ENCODE data around the gene CCNL1.

CCNL1 gene

DNA sequence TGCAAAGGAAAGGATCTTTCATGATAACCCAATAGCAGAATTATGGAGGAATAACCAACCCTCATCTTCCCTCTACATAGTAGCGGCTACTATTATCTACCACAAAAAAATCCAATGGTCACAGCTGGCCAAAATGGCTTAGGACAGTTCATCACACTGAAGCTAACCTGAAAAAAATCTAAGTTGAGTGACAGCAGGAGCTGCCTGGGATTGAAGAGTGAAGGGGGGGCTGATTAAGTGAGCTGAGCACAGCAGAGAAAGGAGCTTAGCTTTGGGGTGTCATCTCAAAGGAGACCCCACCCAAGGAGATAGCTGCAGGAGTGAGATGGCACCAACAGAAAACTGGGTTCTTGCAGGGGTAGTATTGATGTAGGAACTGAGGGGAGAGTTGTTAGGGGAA lies 33.6 kb downstream of the CCNL1 start:
- DNase-seq (ENCODE audit: low read depth in 2 of 2, low spot score in 1 of 2) = no peak

DNA sequence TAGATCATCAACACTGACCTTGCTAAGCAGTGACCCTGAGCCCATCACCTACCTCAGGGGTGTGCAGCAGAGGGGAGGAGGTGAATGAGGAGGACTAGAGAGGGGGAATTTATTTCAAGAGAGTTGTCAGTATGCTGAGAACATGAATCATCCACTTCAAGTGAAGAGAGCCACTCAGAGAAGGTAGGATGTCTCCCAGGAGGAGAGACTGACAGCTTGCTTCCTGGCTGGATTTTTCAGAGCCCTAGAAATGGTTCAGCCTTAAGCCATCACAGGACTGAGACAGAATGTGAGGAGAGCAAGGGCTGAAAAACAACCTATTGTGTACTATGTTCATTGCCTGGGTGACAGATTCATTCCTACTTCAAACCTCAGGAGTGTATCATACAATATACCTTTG lies 34.8 kb downstream of the CCNL1 start:
- no peak for DNase-seq (ENCODE audit: low read depth in 2 of 2, low spot score in 1 of 2)

DNA sequence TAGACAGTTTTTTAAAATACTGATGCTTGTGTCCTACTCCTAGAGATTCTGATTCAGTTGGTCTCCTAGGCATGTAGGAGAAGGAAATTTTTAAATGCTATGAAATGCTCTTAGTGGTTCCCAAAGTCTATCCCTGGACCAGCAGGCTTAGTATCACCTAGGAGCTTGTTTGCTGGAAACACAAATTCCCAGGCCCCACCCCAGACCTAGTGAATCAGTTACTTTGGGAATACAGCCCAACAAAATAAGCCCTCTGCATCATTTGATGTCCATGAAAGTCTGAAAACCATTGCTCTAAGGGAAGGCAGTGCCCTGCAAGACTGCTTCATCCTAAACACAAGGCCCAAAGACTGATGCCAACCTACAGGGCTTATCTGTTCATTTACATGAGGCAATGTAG lies 36.3 kb downstream of the CCNL1 start:
- DNase-seq (ENCODE audit: low read depth in 2 of 2, low spot score in 1 of 2) = no peak

DNA sequence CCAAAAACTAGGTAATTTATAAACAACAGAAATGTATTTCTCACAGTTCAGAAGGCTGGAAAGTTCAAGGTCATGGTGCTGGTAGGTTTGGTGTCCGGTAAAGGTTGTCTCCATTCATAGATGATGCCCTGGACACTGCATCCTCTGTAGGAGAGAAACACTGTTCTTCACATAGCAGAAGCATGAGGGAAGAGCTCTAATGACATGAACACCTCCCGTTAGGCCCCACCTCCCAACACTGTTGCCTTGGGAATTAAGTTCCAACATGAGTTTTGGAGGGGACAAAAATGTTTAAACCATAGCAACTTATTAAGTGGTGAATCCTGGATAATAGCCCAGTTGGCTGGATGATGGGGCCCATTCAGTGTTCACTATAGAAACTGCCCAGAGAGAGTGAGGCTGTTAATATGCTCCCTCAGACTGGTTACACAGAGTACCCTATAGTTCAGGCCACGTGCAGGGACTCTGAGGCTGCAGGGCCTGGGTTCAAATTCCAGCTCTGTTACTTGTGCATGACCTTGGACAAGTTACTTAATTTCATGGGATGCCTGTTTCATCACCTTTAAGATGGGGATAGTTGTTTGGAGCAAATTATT lies 37.0 kb downstream of the CCNL1 start:
- DNase-seq (ENCODE audit: low read depth in 2 of 2, low spot score in 1 of 2) = no peak

DNA sequence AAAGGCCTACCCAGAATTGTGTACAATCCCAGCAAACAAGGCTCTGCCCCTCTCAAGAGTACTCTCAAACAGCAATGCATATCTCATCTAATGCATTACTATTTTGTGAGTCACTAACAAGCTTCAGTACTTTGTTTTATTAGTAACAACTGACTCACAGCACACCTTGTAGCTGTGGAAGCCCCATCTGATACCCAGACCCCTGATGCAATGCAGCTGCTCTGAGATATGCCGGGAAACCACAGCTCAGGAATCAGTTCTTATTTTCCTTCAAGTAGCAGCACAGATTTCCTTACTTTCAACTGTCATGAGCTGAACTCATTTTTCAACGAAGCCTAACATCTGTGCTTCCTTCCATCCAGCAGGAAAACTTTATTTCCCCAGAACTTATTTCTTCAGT lies 37.8 kb downstream of the CCNL1 start:
- no peak for DNase-seq (ENCODE audit: low read depth in 2 of 2, low spot score in 1 of 2)

DNA sequence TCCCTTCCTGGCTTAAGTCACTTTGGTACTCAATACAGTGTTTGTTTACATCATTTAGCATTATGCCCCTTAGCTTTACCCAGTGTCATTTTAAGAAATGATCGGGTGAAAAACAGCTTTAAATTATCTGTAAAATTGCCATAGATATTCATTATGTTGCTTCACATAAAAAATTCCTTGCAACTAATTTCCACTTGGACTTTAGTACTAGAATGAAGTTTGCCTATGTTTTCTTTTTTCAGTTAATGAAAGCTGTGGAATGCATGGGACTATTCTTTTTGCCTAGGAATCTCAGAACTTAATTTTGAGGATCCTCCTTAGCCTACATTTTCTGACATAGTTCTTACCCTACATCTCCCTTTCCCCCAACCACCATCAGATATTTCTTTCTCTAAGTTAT lies 38.4 kb downstream of the CCNL1 start:
- no peak for DNase-seq (ENCODE audit: low read depth in 2 of 2, low spot score in 1 of 2)

DNA sequence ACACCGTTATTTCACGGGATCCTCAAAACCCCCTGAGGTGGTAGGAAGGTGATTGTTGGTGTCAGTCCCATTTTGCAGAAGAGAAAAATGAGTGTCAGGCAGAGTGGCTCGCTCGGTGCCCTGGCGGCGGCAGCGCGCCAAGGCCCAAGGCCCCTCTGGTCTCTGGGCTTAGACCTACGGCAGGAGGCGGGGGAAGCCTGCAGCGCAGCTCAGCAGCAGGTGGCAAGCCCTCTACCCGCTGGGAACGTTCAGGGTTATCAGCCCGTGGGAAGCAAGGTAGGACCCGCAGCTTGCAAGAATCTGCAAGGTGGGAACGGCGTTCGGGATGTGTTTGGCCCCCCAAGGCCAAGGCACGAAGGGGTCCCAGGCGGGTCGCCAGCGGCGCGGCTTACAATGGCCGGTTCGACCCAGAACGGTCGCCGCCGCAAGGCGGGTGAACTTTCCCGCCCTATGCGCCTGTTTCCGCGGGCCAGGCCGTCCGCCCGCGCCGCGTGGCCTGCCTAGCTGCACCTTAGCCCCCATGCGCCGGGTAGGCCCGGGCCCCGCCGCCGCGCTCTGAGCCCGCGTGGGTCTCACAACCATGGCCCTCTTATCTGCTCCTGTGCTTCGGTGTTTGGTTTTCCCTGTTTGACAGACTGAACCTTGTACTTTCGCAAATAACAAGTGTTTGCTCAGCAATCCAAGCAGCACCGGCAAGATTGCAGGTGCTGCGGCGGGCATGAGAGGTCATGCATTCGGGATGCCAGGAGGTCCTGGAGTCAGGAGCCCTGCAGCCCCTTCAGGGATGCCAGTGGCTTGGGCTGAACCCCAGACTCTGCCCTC lies 39.7 kb downstream of the CCNL1 start:
- no peak for DNase-seq (ENCODE audit: low read depth in 2 of 2, low spot score in 1 of 2)

DNA sequence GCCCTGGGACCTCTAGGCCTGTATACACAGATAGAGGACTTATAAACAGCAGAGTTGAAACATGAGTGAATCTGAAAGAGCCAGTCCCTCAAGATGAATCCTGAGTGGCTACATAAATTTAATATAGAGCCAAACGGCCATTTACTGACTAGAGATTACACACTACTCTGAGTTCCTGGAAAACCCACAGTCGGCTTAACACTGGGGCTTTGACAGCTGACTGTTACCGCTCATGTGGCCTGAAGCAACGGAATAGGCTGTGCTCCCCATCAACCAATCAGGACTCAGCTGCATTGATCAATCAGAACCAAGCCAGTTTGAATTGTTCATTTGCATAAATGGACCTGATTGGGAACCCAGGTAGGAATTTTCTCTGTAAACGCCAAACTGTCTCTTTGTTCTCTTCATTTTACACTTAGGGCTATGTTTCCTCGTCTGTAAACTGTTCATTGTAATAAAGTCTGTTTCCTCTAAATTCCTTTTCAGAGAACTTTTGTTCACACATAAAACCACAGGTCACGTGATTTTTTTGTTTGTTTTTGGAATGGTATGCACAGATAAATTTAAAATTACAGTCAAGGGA lies 40.5 kb downstream of the CCNL1 start:
- no peak for DNase-seq (ENCODE audit: low read depth in 2 of 2, low spot score in 1 of 2)

DNA sequence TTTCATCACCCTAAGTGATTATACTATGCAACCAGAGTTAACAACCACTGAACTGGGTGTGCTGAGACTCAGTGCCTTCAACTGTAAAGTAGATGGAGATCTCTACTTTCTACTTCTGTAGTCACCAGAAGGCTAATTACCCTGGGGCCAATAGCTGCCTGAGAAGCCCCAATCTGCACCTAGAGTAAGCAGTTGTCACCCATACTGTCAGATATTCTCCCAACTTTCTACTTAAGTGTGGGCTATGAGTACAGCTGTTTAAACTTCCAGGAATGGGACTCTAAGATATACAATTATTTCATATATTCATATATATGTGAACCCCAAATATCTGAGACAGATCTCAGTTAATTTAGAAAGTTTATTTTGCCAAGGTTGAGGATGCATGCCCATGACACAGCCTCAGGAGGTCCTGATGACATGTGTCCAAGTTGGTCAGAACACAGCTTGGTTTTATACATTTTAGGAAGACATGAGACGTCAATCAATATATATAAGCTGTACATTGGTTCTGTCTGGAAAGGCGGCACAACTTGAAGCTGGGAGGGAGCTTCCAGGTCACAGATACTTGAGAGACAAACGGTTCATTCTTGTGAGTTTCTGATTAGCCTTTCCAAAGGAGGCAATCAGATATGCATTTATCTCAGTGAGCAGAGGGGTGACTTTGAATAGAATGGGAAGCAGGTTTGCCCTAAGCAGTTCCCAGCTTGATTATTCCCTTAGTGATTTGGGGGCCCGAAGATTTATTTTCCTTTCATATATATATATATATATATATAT lies 41.9 kb downstream of the CCNL1 start:
- no peak for DNase-seq (ENCODE audit: low read depth in 2 of 2, low spot score in 1 of 2)

DNA sequence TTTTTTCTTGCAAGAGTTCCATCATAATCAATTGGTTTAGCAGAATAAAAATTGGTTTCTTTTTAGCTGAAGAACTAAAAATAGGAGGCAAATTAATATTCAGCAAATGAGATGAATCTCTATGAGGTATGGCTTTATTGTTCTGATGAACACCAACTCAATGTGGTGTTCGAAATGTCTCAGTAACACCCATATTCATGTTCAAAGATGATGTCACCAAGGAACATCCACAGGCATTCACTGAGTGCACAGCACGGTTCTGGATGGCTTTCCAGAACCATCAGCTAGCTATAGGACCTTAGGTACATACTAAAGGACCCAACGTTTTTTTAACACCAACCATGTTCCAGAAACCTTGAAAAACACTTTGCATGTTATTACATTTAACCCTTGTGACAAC lies 42.7 kb downstream of the CCNL1 start:
- DNase-seq (ENCODE audit: low read depth in 2 of 2, low spot score in 1 of 2) = no peak

DNA sequence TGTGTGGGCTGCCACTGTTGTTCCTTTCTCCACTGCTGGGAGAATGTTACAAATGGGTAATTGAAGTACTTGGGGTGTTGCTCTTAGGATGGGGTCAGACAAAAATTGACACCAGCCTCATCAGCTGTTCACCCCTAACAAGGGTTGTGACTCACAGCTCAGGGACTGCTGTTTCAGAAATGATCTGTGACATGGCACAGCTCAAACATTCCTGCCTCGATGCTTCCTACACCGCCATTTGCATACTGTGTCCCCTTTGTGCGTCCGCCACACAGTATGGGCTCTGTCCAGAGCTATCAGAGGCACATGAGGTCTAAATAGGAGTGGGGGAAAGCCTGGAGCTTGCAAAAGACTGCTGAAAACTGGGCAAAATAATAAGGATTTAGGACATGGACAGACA lies 43.9 kb downstream of the CCNL1 start:
- DNase-seq (ENCODE audit: low read depth in 2 of 2, low spot score in 1 of 2) = no peak

DNA sequence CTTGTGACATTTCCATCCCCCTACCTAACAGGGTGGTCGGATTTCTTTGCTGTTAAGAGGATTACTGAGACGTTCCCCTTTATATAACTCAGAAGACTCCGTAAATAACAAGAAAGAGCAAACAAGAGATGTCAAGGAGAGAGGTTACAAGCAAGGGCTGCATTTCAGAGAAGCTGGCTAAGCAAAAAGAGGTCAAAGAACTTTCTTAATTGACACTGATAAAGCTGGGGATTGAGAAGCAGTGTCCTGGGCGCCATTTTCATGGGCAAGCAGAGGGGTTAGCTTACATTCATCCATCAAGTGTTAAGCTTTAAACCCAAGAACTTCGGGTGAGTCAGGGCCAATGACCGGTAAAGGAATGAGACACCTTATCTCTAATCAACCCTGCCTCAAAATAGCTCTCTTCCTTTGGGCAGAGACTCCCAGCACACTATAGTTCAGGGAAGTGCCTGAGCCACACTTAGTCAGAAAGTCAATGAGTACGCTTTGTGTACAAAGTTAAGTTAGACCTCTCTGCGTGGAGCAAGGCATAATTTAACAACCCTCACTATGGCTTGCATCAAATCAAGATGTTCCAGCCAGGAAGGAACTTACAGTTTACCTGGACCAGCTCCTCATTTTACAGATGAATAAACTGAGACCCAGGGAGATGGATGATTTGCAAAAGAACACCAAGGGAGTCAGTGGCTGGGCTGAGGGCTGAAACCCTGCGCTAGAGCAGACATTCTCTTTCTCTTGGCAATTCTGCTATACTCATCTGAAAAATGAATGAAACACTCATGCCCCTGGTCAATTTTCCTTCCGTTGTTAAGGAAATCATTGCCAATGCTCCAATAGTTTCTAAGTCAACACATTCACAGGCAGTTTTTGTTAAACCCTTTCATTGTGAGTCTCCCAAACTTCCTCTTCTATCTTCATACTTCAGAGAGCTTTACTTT lies 44.6 kb downstream of the CCNL1 start:
- no peak for DNase-seq (ENCODE audit: low read depth in 2 of 2, low spot score in 1 of 2)

DNA sequence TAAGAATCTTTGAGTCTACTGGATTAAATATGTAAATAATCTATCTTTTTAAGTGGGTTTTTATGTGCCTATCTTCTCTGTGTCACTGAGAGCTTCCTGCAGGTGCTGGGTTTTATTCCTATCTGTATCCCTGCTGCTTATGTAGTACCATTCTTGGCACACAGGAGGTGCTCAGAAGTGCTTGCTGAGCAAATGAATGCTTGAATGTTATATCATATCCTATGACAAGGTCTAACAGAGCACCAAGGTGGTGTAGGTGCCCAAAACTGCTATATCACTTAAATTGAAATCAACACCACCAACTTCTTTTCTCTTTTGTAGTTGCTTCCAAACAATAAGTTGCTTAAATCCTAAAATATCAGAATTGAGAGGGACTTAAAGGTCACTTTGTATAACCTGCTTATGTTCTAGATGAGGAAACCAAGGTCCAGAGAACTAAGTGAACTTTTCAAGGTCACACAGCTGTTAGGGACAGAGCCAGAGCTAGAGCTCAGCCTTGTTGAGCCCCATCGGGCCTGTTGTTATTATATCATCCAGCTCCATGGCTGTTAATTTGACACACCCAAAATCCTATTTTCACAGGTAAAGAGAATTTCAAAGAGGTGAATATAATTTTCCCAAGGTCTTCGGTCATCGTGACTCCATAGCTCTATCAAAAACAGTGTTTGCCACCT lies 46.0 kb downstream of the CCNL1 start:
- no peak for DNase-seq (ENCODE audit: low read depth in 2 of 2, low spot score in 1 of 2)

DNA sequence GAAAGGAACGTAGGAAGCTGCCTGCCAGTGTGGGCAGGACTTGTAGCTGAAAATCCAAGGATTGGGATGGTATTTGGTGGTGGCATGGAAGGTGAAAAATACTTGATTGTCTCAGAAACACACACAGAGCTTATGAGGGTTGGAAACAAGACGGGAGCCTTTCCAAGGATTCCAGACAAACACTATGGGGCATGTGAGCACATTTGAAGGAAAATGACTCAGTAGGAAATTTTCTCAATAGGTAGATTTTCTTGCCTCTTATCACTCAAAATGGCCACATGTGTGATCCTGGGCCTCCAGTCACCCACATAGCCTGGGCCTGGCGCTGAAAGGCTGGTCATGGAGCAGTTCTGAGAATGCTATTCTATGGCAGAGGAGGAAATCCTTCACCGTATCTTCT lies 47.4 kb downstream of the CCNL1 start:
- no peak for DNase-seq (ENCODE audit: low read depth in 2 of 2, low spot score in 1 of 2)

DNA sequence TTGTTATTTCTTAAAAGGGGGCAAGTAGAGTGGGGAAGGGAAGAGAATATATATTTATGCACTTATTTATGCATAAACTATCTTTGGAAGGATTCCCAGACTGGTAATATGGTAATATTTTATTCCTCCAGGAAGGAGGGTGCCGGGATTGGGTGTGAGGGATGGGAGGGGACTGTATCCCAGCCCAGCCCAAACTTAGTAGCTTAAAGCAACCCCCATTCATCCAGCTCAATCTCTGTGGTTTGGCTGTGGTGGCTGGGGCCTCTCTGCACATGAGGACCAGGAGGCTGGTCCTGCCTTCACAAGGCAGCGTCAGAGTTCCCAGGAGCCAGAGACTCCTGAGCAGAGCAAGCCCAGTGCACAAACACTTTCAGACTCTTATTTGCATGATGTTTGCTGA lies 48.4 kb downstream of the CCNL1 start:
- DNase-seq (ENCODE audit: low read depth in 2 of 2, low spot score in 1 of 2) = no peak

DNA sequence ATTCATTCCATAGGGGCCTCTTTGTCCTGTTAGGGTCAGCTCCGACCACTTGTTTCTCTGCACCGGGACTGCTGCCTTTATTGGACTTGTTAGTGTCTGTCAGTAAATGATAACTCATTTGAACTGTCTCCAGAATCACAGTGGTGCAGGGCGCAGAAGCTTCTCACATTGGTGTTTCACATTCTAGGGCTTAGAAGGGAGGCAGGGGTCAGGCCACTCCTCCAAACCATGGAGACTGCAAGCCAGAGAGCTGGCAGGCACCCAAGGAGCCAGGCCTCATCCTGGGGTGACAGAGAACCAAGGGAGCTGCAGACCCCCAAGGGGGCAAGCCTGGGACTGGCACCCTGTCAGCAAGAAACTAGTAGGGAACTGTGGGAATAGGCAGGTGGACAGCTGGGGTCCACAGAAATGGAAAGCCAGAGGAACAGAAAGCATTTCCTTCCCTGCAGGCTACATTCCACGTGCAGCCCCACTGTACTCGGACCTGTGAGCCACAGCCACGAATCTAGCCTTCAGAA lies 49.1 kb downstream of the CCNL1 start:
- DNase-seq (ENCODE audit: low read depth in 2 of 2, low spot score in 1 of 2) = no peak

DNA sequence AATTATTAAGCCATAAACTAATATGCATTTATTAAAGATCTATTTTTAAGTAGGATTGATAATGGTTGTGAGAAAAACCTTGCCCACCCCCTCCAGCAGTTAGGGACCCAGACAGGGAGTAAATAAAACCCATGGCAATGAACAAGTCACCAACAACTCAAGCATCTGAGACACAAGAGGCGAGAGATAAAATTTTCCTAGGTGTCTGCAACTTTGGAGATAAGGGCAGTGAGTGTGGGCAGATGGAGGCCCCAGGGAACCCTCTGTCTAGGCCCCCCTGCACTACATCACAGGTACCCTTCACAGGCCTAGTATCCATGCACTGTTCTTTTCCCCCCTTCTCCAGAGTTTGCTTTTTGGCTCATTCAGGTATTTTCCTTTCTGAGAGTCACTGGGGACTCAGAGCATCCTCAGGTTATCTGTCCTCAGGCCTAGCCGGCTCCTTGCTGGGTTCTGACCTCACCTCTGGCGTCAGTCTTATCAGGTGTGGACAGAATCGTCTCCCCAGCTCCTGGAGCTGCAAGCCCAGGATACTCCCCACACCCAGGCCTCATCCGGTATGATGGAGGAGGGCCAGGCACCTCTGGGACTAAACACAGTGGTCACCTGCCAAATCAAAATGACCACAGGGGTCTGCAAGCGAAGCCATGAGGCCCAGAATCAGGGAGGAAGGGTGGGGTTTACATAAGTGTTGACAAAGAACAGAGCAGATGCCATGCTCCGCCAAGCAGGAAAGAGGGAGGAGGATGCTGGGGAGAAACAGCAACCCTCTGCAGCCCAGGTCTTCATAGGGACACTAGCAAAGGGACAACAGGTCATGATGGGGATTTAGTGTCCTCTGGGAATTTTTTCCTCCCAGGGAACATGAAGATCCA lies 50.4 kb downstream of the CCNL1 start:
- DNase-seq (ENCODE audit: low read depth in 2 of 2, low spot score in 1 of 2) = no peak

DNA sequence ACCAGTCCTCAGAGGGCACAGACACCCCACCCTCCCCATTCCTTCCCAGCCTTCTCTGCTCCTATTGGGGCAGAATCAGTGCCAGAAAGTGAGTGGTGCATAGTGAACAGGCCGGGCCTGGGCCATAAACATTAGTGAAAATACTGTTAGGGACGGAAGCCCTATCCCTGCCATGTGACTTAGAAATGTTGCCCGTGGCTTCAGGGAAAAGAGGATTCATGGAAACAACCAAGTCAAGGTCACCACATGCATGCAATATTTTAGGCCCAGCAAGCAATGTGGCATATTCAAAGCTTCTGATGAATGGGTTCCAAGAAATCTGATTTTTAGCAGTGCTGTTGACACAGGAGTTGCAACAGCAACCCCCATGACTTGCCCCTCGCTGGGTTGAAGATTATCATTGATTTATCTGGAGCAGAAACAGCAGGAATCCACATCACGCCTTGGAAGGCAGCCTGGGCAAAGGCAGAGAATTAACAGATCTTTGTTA lies 52.3 kb downstream of the CCNL1 start:
- DNase-seq (ENCODE audit: low read depth in 2 of 2, low spot score in 1 of 2) = no peak

DNA sequence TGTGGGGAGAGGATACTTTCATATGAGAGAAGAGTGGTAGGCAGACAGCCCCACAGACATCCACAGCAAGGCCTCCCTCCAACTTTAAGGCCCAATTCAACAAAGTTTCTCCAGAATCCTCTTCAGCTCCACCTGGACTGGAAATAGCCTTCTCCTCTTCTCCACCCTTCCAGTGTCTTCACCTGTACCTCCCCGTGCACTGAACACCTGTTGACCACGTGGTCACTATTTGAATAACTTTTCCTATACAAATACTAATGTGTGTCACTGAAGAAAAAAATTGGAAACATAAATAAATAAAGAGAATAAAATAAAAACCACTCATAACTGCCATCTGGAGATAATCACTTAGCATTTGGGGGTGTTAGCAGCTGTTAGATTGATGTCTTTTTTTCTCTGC lies 52.9 kb downstream of the CCNL1 start:
- DNase-seq (ENCODE audit: low read depth in 2 of 2, low spot score in 1 of 2) = no peak
